ENCODE data around the gene GAREM1.

DNA sequence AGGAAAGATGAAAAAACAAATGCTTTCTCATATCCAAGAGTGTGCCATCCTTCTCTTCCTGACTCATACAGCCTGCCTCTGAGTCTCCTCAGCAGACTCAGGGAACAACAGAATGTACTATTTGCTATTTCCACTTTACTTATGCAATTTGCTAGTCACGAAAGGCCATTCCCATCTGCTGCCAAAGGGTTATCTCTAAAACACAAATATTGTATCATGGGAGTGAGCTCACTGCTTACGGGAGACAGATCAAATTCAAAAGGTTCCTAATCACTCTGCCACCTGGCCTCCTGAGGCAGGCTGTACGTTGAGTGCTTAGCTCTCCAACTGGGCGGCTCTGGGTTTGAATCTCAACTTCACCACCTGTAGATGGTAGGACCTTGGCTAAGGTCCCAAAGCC is 92.0 kb downstream of the GAREM1 start:
- TF ChIP-seq CTCF (IDR thresholded peaks at IDR 0.05) (no peak), POLR2AphosphoS5 (IDR thresholded peaks at IDR 0.05) (no peak)

Measured in upper lobe of left lung (tissue), 4 donors.